Measurements from ENCODE around the gene NTRK2.

DNA sequence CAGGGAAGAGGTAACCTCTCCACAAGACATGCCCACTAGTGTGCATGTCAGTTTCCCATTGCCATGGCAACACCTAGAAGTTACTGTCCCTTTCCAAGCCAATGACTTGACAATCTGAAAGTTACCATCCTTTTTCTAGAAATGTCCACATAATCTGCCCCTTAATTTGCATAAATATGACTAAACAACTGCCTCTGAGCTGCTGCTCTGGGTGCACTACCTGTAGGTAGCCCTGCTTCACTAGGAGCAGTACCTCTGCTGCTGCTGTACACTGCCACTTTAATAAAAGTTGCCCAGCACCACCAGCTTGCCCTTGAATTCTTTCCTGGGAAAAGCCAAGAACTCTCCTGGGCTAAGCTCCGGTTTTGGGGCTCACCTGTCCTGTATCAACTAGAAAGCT lies 392.4 kb downstream of the NTRK2 start:
- TF ChIP-seq EZH2 (IDR thresholded peaks at IDR 0.05; ENCODE audit: borderline replicate concordance, low read depth, low read length, poor library complexity, severe bottlenecking) (no peak), CTCF (conservative IDR thresholded peaks at IDR 0.05; ENCODE audit: low read depth, low read length) (no peak)

Measured in A673 (cell line).